ENCODE results near the gene GPBP1. TPM values are rescaled to one million over a fixed set of nuclear protein-coding genes. Genes with fewer than 3 reads are reported as not detected.

Gene GPBP1
- total RNA-seq, 1 donor from 2014 or later = 71.0 TPM

GRCh38 chr5:57229313-57229712, 55.5 kb downstream of the GPBP1 start:
- Histone ChIP-seq H3K27me3 (ENCODE audit: control insufficient read depth in 3 of 3, insufficient read depth in 3 of 3, low read length in 3 of 3) (no peaks in the 10 kb centered on the region), H3K4me1 (ENCODE audit: control insufficient read depth in 3 of 3, insufficient read depth in 3 of 3, low read length in 3 of 3) (no peaks in the 10 kb centered on the region), H3K4me3 (ENCODE audit: low read length in 3 of 3) (no peak overlapping the region), H3K27ac (ENCODE audit: low read depth, low read length) (no peak overlapping the region), H3K9me3 (ENCODE audit: control insufficient read depth in 3 of 3, low read length in 3 of 3) (no peaks in the 10 kb centered on the region), H3K9ac (ENCODE audit: low read depth in 1 of 3, low read length in 3 of 3) (no peak overlapping the region), H3K36me3 (ENCODE audit: control insufficient read depth in 3 of 3, insufficient read depth in 3 of 3, low read length in 3 of 3) (peaks cover 3 to 16% (median 10%) of the 10 kb centered on the region in 3 donors)

DNA sequence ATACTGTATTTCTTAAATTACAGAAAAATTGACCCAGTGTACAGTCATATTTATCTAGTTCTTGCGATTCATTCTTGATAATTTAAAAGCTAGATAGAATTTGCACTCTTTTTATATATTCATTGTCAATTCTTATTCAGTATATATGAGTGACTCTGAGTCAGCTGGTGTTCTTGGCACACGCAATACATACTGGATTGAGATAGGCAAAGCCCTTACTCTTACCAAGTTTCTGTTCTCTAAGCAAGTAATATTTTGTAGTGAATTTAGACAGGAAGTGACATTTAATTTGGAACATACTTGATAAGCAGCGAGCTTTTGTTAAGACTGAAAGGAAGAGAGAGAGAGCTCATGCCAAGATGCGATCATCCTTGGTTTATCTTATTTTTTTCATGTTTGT, 57.7 kb downstream of the GPBP1 start:
- Histone ChIP-seq H3K4me3 (ENCODE audit: low read length in 3 of 3) (no peak overlapping the region), H3K27me3 (ENCODE audit: control insufficient read depth in 3 of 3, insufficient read depth in 3 of 3, low read length in 3 of 3) (no peaks in the 10 kb centered on the region), H3K27ac (ENCODE audit: low read depth, low read length) (no peak overlapping the region), H3K36me3 (ENCODE audit: control insufficient read depth in 3 of 3, insufficient read depth in 3 of 3, low read length in 3 of 3) (peaks cover 3 to 16% (median 10%) of the 10 kb centered on the region in 3 donors), H3K9me3 (ENCODE audit: control insufficient read depth in 3 of 3, low read length in 3 of 3) (no peaks in the 10 kb centered on the region), H3K4me1 (ENCODE audit: control insufficient read depth in 3 of 3, insufficient read depth in 3 of 3, low read length in 3 of 3) (no peaks in the 10 kb centered on the region), H3K9ac (ENCODE audit: low read depth in 1 of 3, low read length in 3 of 3) (no peak overlapping the region)

GRCh38 chr5:57232293-57233033, 58.6 kb downstream of the GPBP1 start:
- Histone ChIP-seq H3K27ac (ENCODE audit: low read depth, low read length) (no peak overlapping the region), H3K9ac (ENCODE audit: low read depth in 1 of 3, low read length in 3 of 3) (no peak overlapping the region), H3K27me3 (ENCODE audit: control insufficient read depth in 3 of 3, insufficient read depth in 3 of 3, low read length in 3 of 3) (no peaks in the 10 kb centered on the region), H3K36me3 (ENCODE audit: control insufficient read depth in 3 of 3, insufficient read depth in 3 of 3, low read length in 3 of 3) (peaks cover 3 to 16% (median 15%) of the 10 kb centered on the region in 3 donors), H3K4me1 (ENCODE audit: control insufficient read depth in 3 of 3, insufficient read depth in 3 of 3, low read length in 3 of 3) (no peaks in the 10 kb centered on the region), H3K9me3 (ENCODE audit: control insufficient read depth in 3 of 3, low read length in 3 of 3) (no peaks in the 10 kb centered on the region), H3K4me3 (ENCODE audit: low read length in 3 of 3) (no peak overlapping the region)

- Histone ChIP-seq H3K9me3 (ENCODE audit: control insufficient read depth in 3 of 3, low read length in 3 of 3) (no peaks in the 10 kb centered on the region), H3K4me3 (ENCODE audit: low read length in 3 of 3) (no peak overlapping the region), H3K27me3 (ENCODE audit: control insufficient read depth in 3 of 3, insufficient read depth in 3 of 3, low read length in 3 of 3) (no peaks in the 10 kb centered on the region), H3K27ac (ENCODE audit: low read depth, low read length) (no peak overlapping the region), H3K36me3 (ENCODE audit: control insufficient read depth in 3 of 3, insufficient read depth in 3 of 3, low read length in 3 of 3) (peaks cover 8 to 16% (median 9%) of the 10 kb centered on the region in 3 donors), H3K4me1 (ENCODE audit: control insufficient read depth in 3 of 3, insufficient read depth in 3 of 3, low read length in 3 of 3) (no peaks in the 10 kb centered on the region), H3K9ac (ENCODE audit: low read depth in 1 of 3, low read length in 3 of 3) (no peak overlapping the region)
Measured at GRCh38 chr5:57243286-57244137, 69.7 kb downstream of the GPBP1 start.

- no peak overlapping the region for H3K27ac ChIP-seq (ENCODE audit: low read depth, low read length)
- H3K4me3 ChIP-seq (ENCODE audit: low read length in 3 of 3) = no peak overlapping the region
- no peaks in the 10 kb centered on the region for H3K27me3 ChIP-seq (ENCODE audit: control insufficient read depth in 3 of 3, insufficient read depth in 3 of 3, low read length in 3 of 3)
- no peaks in the 10 kb centered on the region for H3K4me1 ChIP-seq (ENCODE audit: control insufficient read depth in 3 of 3, insufficient read depth in 3 of 3, low read length in 3 of 3)
- no peaks in the 10 kb centered on the region for H3K9me3 ChIP-seq (ENCODE audit: control insufficient read depth in 3 of 3, low read length in 3 of 3)
- peaks cover 8 to 22% (median 9%) of the 10 kb centered on the region in 3 donors for H3K36me3 ChIP-seq (ENCODE audit: control insufficient read depth in 3 of 3, insufficient read depth in 3 of 3, low read length in 3 of 3)
- H3K9ac ChIP-seq (ENCODE audit: low read depth in 1 of 3, low read length in 3 of 3) = no peak overlapping the region
Measured at GRCh38 chr5:57244331-57244730, 70.5 kb downstream of the GPBP1 start.

GRCh38 chr5:57246426-57246825, 72.6 kb downstream of the GPBP1 start:
- Histone ChIP-seq H3K9ac (ENCODE audit: low read depth in 1 of 3, low read length in 3 of 3) (no peak overlapping the region), H3K27me3 (ENCODE audit: control insufficient read depth in 3 of 3, insufficient read depth in 3 of 3, low read length in 3 of 3) (no peaks in the 10 kb centered on the region), H3K36me3 (ENCODE audit: control insufficient read depth in 3 of 3, insufficient read depth in 3 of 3, low read length in 3 of 3) (peaks cover 8 to 31% (median 26%) of the 10 kb centered on the region in 3 donors), H3K9me3 (ENCODE audit: control insufficient read depth in 3 of 3, low read length in 3 of 3) (no peaks in the 10 kb centered on the region), H3K4me1 (ENCODE audit: control insufficient read depth in 3 of 3, insufficient read depth in 3 of 3, low read length in 3 of 3) (no peaks in the 10 kb centered on the region), H3K27ac (ENCODE audit: low read depth, low read length) (no peak overlapping the region), H3K4me3 (ENCODE audit: low read length in 3 of 3) (no peak overlapping the region)

DNA sequence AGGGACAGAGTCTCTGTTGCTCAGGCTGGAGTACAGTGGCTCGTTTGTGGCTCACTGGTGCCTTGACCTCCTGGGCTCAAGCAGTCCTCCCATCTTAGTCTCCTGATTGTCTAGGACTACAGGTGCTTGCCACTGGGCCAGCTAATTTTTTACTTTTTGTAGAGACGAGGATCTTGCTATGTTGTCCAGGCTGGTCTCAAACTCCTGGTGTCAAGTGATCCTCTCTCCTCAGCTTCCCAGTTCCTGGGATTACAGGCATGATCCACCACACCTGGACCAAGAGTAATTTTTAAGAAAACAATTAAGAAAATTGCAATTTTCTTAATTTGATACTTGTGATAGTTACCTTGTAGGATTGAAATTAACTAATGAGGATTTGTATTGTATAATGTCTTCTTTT, 73.9 kb downstream of the GPBP1 start:
- no peak overlapping the region for H3K9ac ChIP-seq (ENCODE audit: low read depth in 1 of 3, low read length in 3 of 3)
- no peaks in the 10 kb centered on the region for H3K27me3 ChIP-seq (ENCODE audit: control insufficient read depth in 3 of 3, insufficient read depth in 3 of 3, low read length in 3 of 3)
- no peaks in the 10 kb centered on the region for H3K4me1 ChIP-seq (ENCODE audit: control insufficient read depth in 3 of 3, insufficient read depth in 3 of 3, low read length in 3 of 3)
- peaks cover 12 to 37% (median 31%) of the 10 kb centered on the region in 3 donors for H3K36me3 ChIP-seq (ENCODE audit: control insufficient read depth in 3 of 3, insufficient read depth in 3 of 3, low read length in 3 of 3)
- no peak overlapping the region for H3K4me3 ChIP-seq (ENCODE audit: low read length in 3 of 3)
- H3K9me3 ChIP-seq (ENCODE audit: control insufficient read depth in 3 of 3, low read length in 3 of 3) = no peaks in the 10 kb centered on the region
- no peak overlapping the region for H3K27ac ChIP-seq (ENCODE audit: low read depth, low read length)

DNA sequence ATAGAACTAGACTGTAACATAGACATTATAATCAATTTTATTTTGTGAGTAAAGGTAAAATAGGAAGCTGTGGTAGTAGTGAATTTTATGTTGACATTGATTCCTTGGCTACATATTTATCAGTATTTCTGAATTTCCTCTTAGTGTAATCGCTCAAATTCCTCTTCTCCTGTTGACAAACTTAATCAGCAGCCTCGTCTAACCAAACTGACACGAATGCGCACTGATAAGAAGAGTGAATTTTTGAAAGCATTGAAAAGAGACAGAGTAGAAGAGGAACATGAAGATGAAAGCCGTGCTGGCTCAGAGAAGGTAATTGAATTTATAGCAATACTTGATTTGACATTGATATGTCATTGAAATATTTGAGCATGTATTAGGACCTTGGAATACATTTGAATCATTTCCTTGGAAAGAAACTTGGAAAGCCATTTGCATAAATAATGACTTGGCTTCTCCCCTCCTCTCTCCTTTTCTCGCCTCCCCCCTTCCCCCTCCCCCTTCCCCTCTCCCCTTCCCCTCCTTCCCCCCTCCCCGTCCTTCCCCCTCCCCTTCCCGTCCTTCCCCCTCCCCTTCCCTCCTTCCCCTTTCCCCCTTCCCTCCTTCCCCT, 75.5 kb downstream of the GPBP1 start:
- Histone ChIP-seq H3K9ac (ENCODE audit: low read depth in 1 of 3, low read length in 3 of 3) (no peak overlapping the region), H3K4me1 (ENCODE audit: control insufficient read depth in 3 of 3, insufficient read depth in 3 of 3, low read length in 3 of 3) (no peaks in the 10 kb centered on the region), H3K36me3 (ENCODE audit: control insufficient read depth in 3 of 3, insufficient read depth in 3 of 3, low read length in 3 of 3) (peaks cover 18 to 42% (median 31%) of the 10 kb centered on the region in 3 donors), H3K4me3 (ENCODE audit: low read length in 3 of 3) (no peak overlapping the region), H3K27ac (ENCODE audit: low read depth, low read length) (no peak overlapping the region), H3K9me3 (ENCODE audit: control insufficient read depth in 3 of 3, low read length in 3 of 3) (no peaks in the 10 kb centered on the region), H3K27me3 (ENCODE audit: control insufficient read depth in 3 of 3, insufficient read depth in 3 of 3, low read length in 3 of 3) (no peaks in the 10 kb centered on the region)

DNA sequence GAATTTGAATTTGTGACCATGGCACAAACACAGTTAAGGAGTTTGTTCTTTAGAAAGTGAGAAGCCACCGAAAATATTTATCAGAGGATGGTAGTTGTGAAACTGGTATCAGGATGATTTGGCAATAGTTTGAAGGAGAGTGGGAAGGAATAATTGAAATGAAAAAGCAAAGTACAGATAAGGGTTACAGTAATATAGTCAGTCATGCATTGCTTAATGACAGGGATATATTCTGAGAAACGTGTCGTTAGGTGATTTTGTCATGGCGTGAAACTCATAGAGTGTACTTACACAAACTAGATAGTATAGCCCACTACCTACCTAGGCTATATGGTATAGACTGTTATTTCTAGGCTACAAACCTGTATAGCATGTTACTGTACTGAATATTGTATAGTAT, 84.2 kb downstream of the GPBP1 start:
- no peaks in the 10 kb centered on the region for H3K4me1 ChIP-seq (ENCODE audit: control insufficient read depth in 3 of 3, insufficient read depth in 3 of 3, low read length in 3 of 3)
- H3K27ac ChIP-seq (ENCODE audit: low read depth, low read length) = no peak overlapping the region
- H3K4me3 ChIP-seq (ENCODE audit: low read length in 3 of 3) = no peak overlapping the region
- no peak overlapping the region for H3K9ac ChIP-seq (ENCODE audit: low read depth in 1 of 3, low read length in 3 of 3)
- no peaks in the 10 kb centered on the region for H3K9me3 ChIP-seq (ENCODE audit: control insufficient read depth in 3 of 3, low read length in 3 of 3)
- no peaks in the 10 kb centered on the region for H3K27me3 ChIP-seq (ENCODE audit: control insufficient read depth in 3 of 3, insufficient read depth in 3 of 3, low read length in 3 of 3)
- peaks cover 14 to 34% (median 27%) of the 10 kb centered on the region in 3 donors for H3K36me3 ChIP-seq (ENCODE audit: control insufficient read depth in 3 of 3, insufficient read depth in 3 of 3, low read length in 3 of 3)

- Histone ChIP-seq H3K4me3 (ENCODE audit: low read length in 3 of 3) (no peak overlapping the region), H3K36me3 (ENCODE audit: control insufficient read depth in 3 of 3, insufficient read depth in 3 of 3, low read length in 3 of 3) (peaks cover 10 to 40% (median 28%) of the 10 kb centered on the region in 3 donors), H3K27me3 (ENCODE audit: control insufficient read depth in 3 of 3, insufficient read depth in 3 of 3, low read length in 3 of 3) (no peaks in the 10 kb centered on the region), H3K9ac (ENCODE audit: low read depth in 1 of 3, low read length in 3 of 3) (no peak overlapping the region), H3K4me1 (ENCODE audit: control insufficient read depth in 3 of 3, insufficient read depth in 3 of 3, low read length in 3 of 3) (no peaks in the 10 kb centered on the region), H3K9me3 (ENCODE audit: control insufficient read depth in 3 of 3, low read length in 3 of 3) (no peaks in the 10 kb centered on the region), H3K27ac (ENCODE audit: low read depth, low read length) (no peak overlapping the region)
Measured at GRCh38 chr5:57258943-57259342, 85.1 kb downstream of the GPBP1 start.
